ENCODE measurements around the gene MPST.

The MPST gene

GRCh38 chr22:37043209-37043827 lies 23.8 kb downstream of the MPST start:
- no peak overlapping the region for H3K27ac Mint-ChIP-seq
- H3K27me3 Mint-ChIP-seq, result peaks cover 4% of the 10 kb centered on the region
- DNase-seq (no peak), ATAC-seq (no peak)
- H3K4me3 Mint-ChIP-seq, result no peak overlapping the region
- H3K4me1 Mint-ChIP-seq, result peaks cover 25% of the 10 kb centered on the region
- H3K36me3 Mint-ChIP-seq (ENCODE audit: low read depth), result no peaks in the 10 kb centered on the region
- no peaks in the 10 kb centered on the region for H3K9me3 Mint-ChIP-seq

- Mint-ChIP-seq H3K9me3 (no peaks in the 10 kb centered on the region), H3K27ac (no peak overlapping the region), H3K27me3 (peaks cover 4% of the 10 kb centered on the region), H3K4me1 (peaks cover 25% of the 10 kb centered on the region), H3K36me3 (ENCODE audit: low read depth) (no peaks in the 10 kb centered on the region), H3K4me3 (no peak overlapping the region)
- ATAC-seq (peak; percentile 83), DNase-seq (peak; percentile 57)
Measured at GRCh38 chr22:37043828-37044538, 24.4 kb downstream of the MPST start.

- Mint-ChIP-seq H3K27ac (no peak overlapping the region), H3K9me3 (no peaks in the 10 kb centered on the region), H3K36me3 (ENCODE audit: low read depth) (no peaks in the 10 kb centered on the region), H3K4me1 (peaks cover 25% of the 10 kb centered on the region), H3K27me3 (peaks cover 4% of the 10 kb centered on the region), H3K4me3 (no peak overlapping the region)
- ATAC-seq (peak; percentile 78), DNase-seq (no peak)
Measured at GRCh38 chr22:37044634-37045625, 25.4 kb downstream of the MPST start.

GRCh38 chr22:37045958-37046357 lies 26.4 kb downstream of the MPST start:
- Mint-ChIP-seq H3K4me3 (no peak overlapping the region), H3K9me3 (no peaks in the 10 kb centered on the region), H3K36me3 (ENCODE audit: low read depth) (no peaks in the 10 kb centered on the region), H3K27me3 (peaks cover 4% of the 10 kb centered on the region), H3K4me1 (peaks cover 22% of the 10 kb centered on the region), H3K27ac (no peak overlapping the region)
- DNase-seq, result no peak
- no peak for ATAC-seq

GRCh38 chr22:37046589-37046988 lies 27.0 kb downstream of the MPST start:
- Mint-ChIP-seq H3K4me1 (peaks cover 20% of the 10 kb centered on the region), H3K36me3 (ENCODE audit: low read depth) (no peaks in the 10 kb centered on the region), H3K27me3 (peaks cover 4% of the 10 kb centered on the region), H3K27ac (no peak overlapping the region), H3K9me3 (no peaks in the 10 kb centered on the region), H3K4me3 (no peak overlapping the region)
- ATAC-seq (no peak), DNase-seq (no peak)

- Mint-ChIP-seq H3K27ac (no peak overlapping the region), H3K4me1 (peaks cover 18% of the 10 kb centered on the region), H3K27me3 (peaks cover 4% of the 10 kb centered on the region), H3K4me3 (no peak overlapping the region), H3K36me3 (ENCODE audit: low read depth) (no peaks in the 10 kb centered on the region), H3K9me3 (no peaks in the 10 kb centered on the region)
- no peak for ATAC-seq
- no peak for DNase-seq
Measured at GRCh38 chr22:37047006-37047405, 27.5 kb downstream of the MPST start.

GRCh38 chr22:37048133-37048532 lies 28.6 kb downstream of the MPST start:
- peaks cover 4% of the 10 kb centered on the region for H3K27me3 Mint-ChIP-seq
- H3K27ac Mint-ChIP-seq, result no peak overlapping the region
- H3K9me3 Mint-ChIP-seq, result no peaks in the 10 kb centered on the region
- ATAC-seq, result no peak
- peaks cover 24% of the 10 kb centered on the region for H3K4me1 Mint-ChIP-seq
- H3K36me3 Mint-ChIP-seq (ENCODE audit: low read depth), result no peaks in the 10 kb centered on the region
- H3K4me3 Mint-ChIP-seq, result no peak overlapping the region
- DNase-seq, result no peak

- Mint-ChIP-seq H3K4me1 (peaks cover 24% of the 10 kb centered on the region), H3K4me3 (no peak overlapping the region), H3K36me3 (ENCODE audit: low read depth) (no peaks in the 10 kb centered on the region), H3K27me3 (peaks cover 4% of the 10 kb centered on the region), H3K9me3 (no peaks in the 10 kb centered on the region), H3K27ac (no peak overlapping the region)
- no peak for DNase-seq
- ATAC-seq, result no peak
Measured at GRCh38 chr22:37049224-37049623, 29.7 kb downstream of the MPST start.

GRCh38 chr22:37050913-37051312 lies 31.4 kb downstream of the MPST start:
- no peak overlapping the region for H3K27ac Mint-ChIP-seq

GRCh38 chr22:37051391-37052385 lies 32.1 kb downstream of the MPST start, which contains the start of gene KCTD17:
KCTD17 (plus strand) TSS chr22:37051742; CDS start chr22:37051761, 19 bp downstream.
- Mint-ChIP-seq H3K27me3 (no peaks in the 10 kb centered on the region), H3K4me3 (peak within 1 kb of the TSS; percentile 78), H3K27ac (peak within 1 kb of the TSS; percentile 68), H3K36me3 (ENCODE audit: low read depth) (no peaks in the 10 kb centered on the region), H3K4me1 (peaks cover 7% of the 10 kb centered on the region), H3K9me3 (no peaks in the 10 kb centered on the region)
- DNase-seq (peak; percentile 82), ATAC-seq (peak; percentile 97)

More at GRCh38 chr22:37050913-37051312, 31.4 kb downstream of the MPST start:
- DNase-seq, result no peak
- peaks cover 9% of the 10 kb centered on the region for H3K4me1 Mint-ChIP-seq
- H3K27me3 Mint-ChIP-seq, result no peaks in the 10 kb centered on the region
- ATAC-seq, result no peak
- H3K9me3 Mint-ChIP-seq, result no peaks in the 10 kb centered on the region
- no peaks in the 10 kb centered on the region for H3K36me3 Mint-ChIP-seq (ENCODE audit: low read depth)
- H3K4me3 Mint-ChIP-seq, result peak overlapping the region; percentile 64

- Mint-ChIP-seq H3K4me3 (peak overlapping the region; percentile 78), H3K4me1 (peaks cover 7% of the 10 kb centered on the region), H3K9me3 (no peaks in the 10 kb centered on the region), H3K27ac (peak overlapping the region; percentile 68), H3K36me3 (ENCODE audit: low read depth) (peaks cover 5% of the 10 kb centered on the region), H3K27me3 (no peaks in the 10 kb centered on the region)
- ATAC-seq (no peak), DNase-seq (no peak)
Measured at GRCh38 chr22:37052386-37053309, 33.1 kb downstream of the MPST start.

- DNase-seq (no peak), ATAC-seq (no peak)
- Mint-ChIP-seq H3K27ac (no peak overlapping the region), H3K36me3 (ENCODE audit: low read depth) (peaks cover 5% of the 10 kb centered on the region), H3K27me3 (no peaks in the 10 kb centered on the region), H3K4me3 (no peak overlapping the region), H3K4me1 (peaks cover 7% of the 10 kb centered on the region), H3K9me3 (no peaks in the 10 kb centered on the region)
Measured at GRCh38 chr22:37053310-37054055, 33.9 kb downstream of the MPST start.

Data from activated naive CD8-positive, alpha-beta T cell treated with anti-CD3 and anti-CD28 coated beads, Interleukin-2, amount 50 U/mL, for 24 hours (primary cell).